Karpas-422 (cell line): ENCODE results near the gene VAT1L. TPM values are rescaled to one million over a fixed set of nuclear protein-coding genes. Genes with fewer than 3 reads are reported as not detected.

Source experiments
- DNase-seq: peaks from one replicate; pipeline ENCODE4 v3.0.0-alpha.2; 2015
- H2AFZ ChIP-seq: fragments of 200-600 bp; sonication (generic); 2 replicates; pipeline ENCODE4 v1.6.1; 2014; ENCODE audit warnings: antibody characterized with exemption, low read length, mixed read lengths
- H3K27ac ChIP-seq: fragments of 200-600 bp; sonication (generic); 2 replicates; pipeline ENCODE4 v1.5.1; 2014; ENCODE audit warnings: mild to moderate bottlenecking, low read length, moderate library complexity
- H3K27me3 ChIP-seq: fragments of 200-600 bp; sonication (generic); 2 replicates; pipeline ENCODE4 v1.6.1; 2014; ENCODE audit warnings: low read length, mixed read lengths
- H3K36me3 ChIP-seq: fragments of 200-600 bp; sonication (generic); 2 replicates; pipeline ENCODE4 v1.6.1; 2014; ENCODE audit warnings: low read length, mixed read lengths; ENCODE audit not compliant: insufficient read depth
- H3K4me1 ChIP-seq: fragments of 200-600 bp; sonication (generic); 2 replicates; pipeline ENCODE4 v1.6.1; 2014; ENCODE audit warnings: mild to moderate bottlenecking, low read length, mixed read lengths
- H3K4me2 ChIP-seq: fragments of 200-600 bp; sonication (generic); 2 replicates; pipeline ENCODE4 v1.6.1; 2014; ENCODE audit warnings: low read length, low read depth, mild to moderate bottlenecking; ENCODE audit not compliant: poor library complexity, severe bottlenecking
- H3K4me3 ChIP-seq: fragments of 200-600 bp; sonication (generic); 2 replicates; pipeline ENCODE4 v1.5.1; 2014; ENCODE audit warnings: mild to moderate bottlenecking, antibody characterized with exemption, low read length, mixed read lengths
- H3K79me2 ChIP-seq: fragments of 200-600 bp; sonication (generic); 2 replicates; pipeline ENCODE4 v1.6.1; 2014; ENCODE audit warnings: mild to moderate bottlenecking, low read length, mixed read lengths
- H3K9ac ChIP-seq: fragments of 200-600 bp; sonication (generic); 2 replicates; pipeline ENCODE4 v1.6.0; 2014; ENCODE audit warnings: low read length
- H3K9me2 ChIP-seq: fragments of 200-600 bp; sonication (generic), shearing (Covaris generic); replicated peaks from 2 replicates; pipeline ENCODE4 v1.6.0; 2014; ENCODE audit warnings: mild to moderate bottlenecking, low read length, moderate library complexity; ENCODE audit not compliant: insufficient read depth
- H3K9me3 ChIP-seq: fragments of 300-700, 200-600 bp; sonication (generic); 2 replicates; pipeline ENCODE4 v1.6.1; 2014; ENCODE audit warnings: low read length, mixed read lengths
- H4K20me1 ChIP-seq: fragments of 200-600 bp; sonication (generic); 2 replicates; pipeline ENCODE4 v1.6.1; 2014; ENCODE audit warnings: mild to moderate bottlenecking, antibody characterized with exemption, low read length, low read depth; ENCODE audit not compliant: insufficient read depth
- total RNA-seq: library from RNA; depleted of rRNA; stranded (reverse); fragments of >200 nt; shearing (Covaris generic); gene quantifications from 2 replicates; pipeline ENCODE4 v1.2.3, GENCODE V29; 2014; ENCODE audit warnings: low replicate concordance

VAT1L gene
- total RNA-seq, 1 experiment from 2014 or later = 5.1 TPM

- Histone ChIP-seq H3K9me3 (no peaks in the 10 kb centered on the region), H4K20me1 (no peaks in the 10 kb centered on the region), H2AFZ (no peak overlapping the region), H3K27me3 (no peaks in the 10 kb centered on the region), H3K9ac (no peak overlapping the region), H3K36me3 (no peaks in the 10 kb centered on the region), H3K79me2 (no peaks in the 10 kb centered on the region), H3K4me3 (no peak overlapping the region), H3K4me1 (no peaks in the 10 kb centered on the region), H3K9me2 (no peaks in the 10 kb centered on the region), H3K27ac (no peak overlapping the region), H3K4me2 (no peak overlapping the region)
- no peak for DNase-seq
Measured at GRCh38 chr16:77873066-77873465, 84.7 kb downstream of the VAT1L start.

GRCh38 chr16:77874347-77874746 is 86.0 kb downstream of the VAT1L start:
- H2AFZ ChIP-seq = no peak overlapping the region
- no peaks in the 10 kb centered on the region for H3K9me3 ChIP-seq
- no peaks in the 10 kb centered on the region for H3K9me2 ChIP-seq
- no peak overlapping the region for H3K4me2 ChIP-seq
- no peaks in the 10 kb centered on the region for H3K79me2 ChIP-seq
- H4K20me1 ChIP-seq = no peaks in the 10 kb centered on the region
- no peaks in the 10 kb centered on the region for H3K4me1 ChIP-seq
- H3K27ac ChIP-seq = no peak overlapping the region
- no peak overlapping the region for H3K4me3 ChIP-seq
- H3K9ac ChIP-seq = no peak overlapping the region
- H3K36me3 ChIP-seq = no peaks in the 10 kb centered on the region
- DNase-seq = no peak
- no peaks in the 10 kb centered on the region for H3K27me3 ChIP-seq

- H3K4me1 ChIP-seq = no peaks in the 10 kb centered on the region
Measured at GRCh38 chr16:77876776-77877175, 88.4 kb downstream of the VAT1L start.

GRCh38 chr16:77877712-77878347 is 89.5 kb downstream of the VAT1L start:
- H3K27ac ChIP-seq = no peak overlapping the region
- no peaks in the 10 kb centered on the region for H3K27me3 ChIP-seq
- H4K20me1 ChIP-seq = no peaks in the 10 kb centered on the region
- no peaks in the 10 kb centered on the region for H3K4me1 ChIP-seq
- no peak overlapping the region for H3K9ac ChIP-seq
- no peak for DNase-seq
- no peaks in the 10 kb centered on the region for H3K36me3 ChIP-seq
- H3K4me3 ChIP-seq = no peak overlapping the region
- H3K79me2 ChIP-seq = no peaks in the 10 kb centered on the region
- no peak overlapping the region for H2AFZ ChIP-seq
- H3K4me2 ChIP-seq = no peak overlapping the region
- no peaks in the 10 kb centered on the region for H3K9me3 ChIP-seq
- H3K9me2 ChIP-seq = no peaks in the 10 kb centered on the region

More at GRCh38 chr16:77876776-77877175, 88.4 kb downstream of the VAT1L start:
- DNase-seq = no peak
- Histone ChIP-seq H3K27me3 (no peaks in the 10 kb centered on the region), H3K9me2 (no peaks in the 10 kb centered on the region), H4K20me1 (no peaks in the 10 kb centered on the region), H3K9ac (no peak overlapping the region), H3K9me3 (no peaks in the 10 kb centered on the region), H3K4me3 (no peak overlapping the region), H3K79me2 (no peaks in the 10 kb centered on the region), H3K4me2 (no peak overlapping the region), H3K36me3 (no peaks in the 10 kb centered on the region), H3K27ac (no peak overlapping the region), H2AFZ (no peak overlapping the region)

- no peak overlapping the region for H3K27ac ChIP-seq
- no peak for DNase-seq
- H3K9me2 ChIP-seq = no peaks in the 10 kb centered on the region
- H3K27me3 ChIP-seq = no peaks in the 10 kb centered on the region
- no peaks in the 10 kb centered on the region for H3K79me2 ChIP-seq
- H4K20me1 ChIP-seq = no peaks in the 10 kb centered on the region
- H3K4me3 ChIP-seq = no peak overlapping the region
- H3K9me3 ChIP-seq = no peaks in the 10 kb centered on the region
- H3K4me2 ChIP-seq = no peak overlapping the region
- no peaks in the 10 kb centered on the region for H3K36me3 ChIP-seq
- H3K9ac ChIP-seq = no peak overlapping the region
- H2AFZ ChIP-seq = no peak overlapping the region
- no peaks in the 10 kb centered on the region for H3K4me1 ChIP-seq
Measured at GRCh38 chr16:77881355-77882030, 93.1 kb downstream of the VAT1L start.

GRCh38 chr16:77882358-77882757 is 94.0 kb downstream of the VAT1L start:
- Histone ChIP-seq H3K9me3 (no peaks in the 10 kb centered on the region), H3K4me1 (no peaks in the 10 kb centered on the region), H3K4me2 (no peak overlapping the region), H3K27me3 (no peaks in the 10 kb centered on the region), H2AFZ (no peak overlapping the region), H3K79me2 (no peaks in the 10 kb centered on the region), H3K4me3 (no peak overlapping the region), H3K9me2 (no peaks in the 10 kb centered on the region), H3K27ac (no peak overlapping the region), H3K36me3 (no peaks in the 10 kb centered on the region), H4K20me1 (no peaks in the 10 kb centered on the region), H3K9ac (no peak overlapping the region)
- no peak for DNase-seq

GRCh38 chr16:77885571-77886295 is 97.4 kb downstream of the VAT1L start:
- no peaks in the 10 kb centered on the region for H3K4me1 ChIP-seq
- no peaks in the 10 kb centered on the region for H3K79me2 ChIP-seq
- H3K4me2 ChIP-seq = no peak overlapping the region
- H2AFZ ChIP-seq = no peak overlapping the region
- no peaks in the 10 kb centered on the region for H3K9me3 ChIP-seq
- H3K9me2 ChIP-seq = no peaks in the 10 kb centered on the region
- H3K9ac ChIP-seq = no peak overlapping the region
- DNase-seq = no peak
- no peak overlapping the region for H3K27ac ChIP-seq
- no peaks in the 10 kb centered on the region for H3K27me3 ChIP-seq
- no peak overlapping the region for H3K4me3 ChIP-seq
- no peaks in the 10 kb centered on the region for H3K36me3 ChIP-seq
- H4K20me1 ChIP-seq = no peaks in the 10 kb centered on the region

GRCh38 chr16:77888871-77889270 is 100.5 kb downstream of the VAT1L start:
- H3K9me3 ChIP-seq = no peaks in the 10 kb centered on the region
- H3K4me3 ChIP-seq = no peak overlapping the region
- no peaks in the 10 kb centered on the region for H3K36me3 ChIP-seq
- no peak overlapping the region for H2AFZ ChIP-seq
- H3K27ac ChIP-seq = no peak overlapping the region
- no peaks in the 10 kb centered on the region for H3K27me3 ChIP-seq
- H3K4me2 ChIP-seq = no peak overlapping the region
- no peak for DNase-seq
- H3K9ac ChIP-seq = no peak overlapping the region
- no peaks in the 10 kb centered on the region for H3K4me1 ChIP-seq
- no peaks in the 10 kb centered on the region for H4K20me1 ChIP-seq
- H3K9me2 ChIP-seq = no peaks in the 10 kb centered on the region
- no peaks in the 10 kb centered on the region for H3K79me2 ChIP-seq
